Astrocyte of the spinal cord (primary cell): ENCODE results near the gene PEA15.

ENCODE experiments used
- DNase-seq: peaks from one replicate; pipeline ENCODE4 v3.0.0; 2011; ENCODE audit warnings: low read depth, low spot score
- H3K4me3 ChIP-seq: 2 replicates; pipeline ENCODE4 v1.5.1; 2011; ENCODE audit warnings: low read depth, mild to moderate bottlenecking, low read length, moderate library complexity
- in situ Hi-C: cut with HindIII; loops from 2 replicates; pipeline ENCODE4 v1.10.0; 2017; ENCODE audit warnings: low sequenced_read_pairs
- TF ChIP-seq, protein P1 (sequence below): IDR thresholded peaks from 2 replicates; pipeline ENCODE4 v1.5.1; 2012; ENCODE audit warnings: low read depth, mild to moderate bottlenecking, low read length, inconsistent platforms

Gene PEA15

DNA sequence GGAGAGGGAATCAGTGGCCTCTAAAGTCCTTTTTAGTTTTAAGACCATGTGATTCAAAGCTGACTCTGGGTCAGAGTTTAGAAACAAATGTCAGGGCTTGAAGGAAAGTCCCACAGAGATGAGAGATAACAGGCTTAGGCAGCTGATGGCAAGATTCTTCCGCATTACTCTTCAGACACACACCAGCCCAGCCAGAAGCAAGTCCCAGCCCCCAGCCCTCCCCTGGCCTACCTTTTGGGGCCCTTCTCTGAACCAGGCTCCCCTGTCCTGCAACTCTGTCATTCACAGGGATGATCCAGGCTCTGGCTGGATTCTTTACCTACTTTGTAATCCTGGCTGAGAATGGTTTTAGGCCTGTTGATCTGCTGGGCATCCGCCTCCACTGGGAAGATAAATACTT, 28.0 kb upstream of the PEA15 start:
- in situ Hi-C loops, result no loop called here
- DNase-seq, result no peak
- H3K4me3 ChIP-seq, result no peak overlapping the region
- TF ChIP-seq, protein P1, sequence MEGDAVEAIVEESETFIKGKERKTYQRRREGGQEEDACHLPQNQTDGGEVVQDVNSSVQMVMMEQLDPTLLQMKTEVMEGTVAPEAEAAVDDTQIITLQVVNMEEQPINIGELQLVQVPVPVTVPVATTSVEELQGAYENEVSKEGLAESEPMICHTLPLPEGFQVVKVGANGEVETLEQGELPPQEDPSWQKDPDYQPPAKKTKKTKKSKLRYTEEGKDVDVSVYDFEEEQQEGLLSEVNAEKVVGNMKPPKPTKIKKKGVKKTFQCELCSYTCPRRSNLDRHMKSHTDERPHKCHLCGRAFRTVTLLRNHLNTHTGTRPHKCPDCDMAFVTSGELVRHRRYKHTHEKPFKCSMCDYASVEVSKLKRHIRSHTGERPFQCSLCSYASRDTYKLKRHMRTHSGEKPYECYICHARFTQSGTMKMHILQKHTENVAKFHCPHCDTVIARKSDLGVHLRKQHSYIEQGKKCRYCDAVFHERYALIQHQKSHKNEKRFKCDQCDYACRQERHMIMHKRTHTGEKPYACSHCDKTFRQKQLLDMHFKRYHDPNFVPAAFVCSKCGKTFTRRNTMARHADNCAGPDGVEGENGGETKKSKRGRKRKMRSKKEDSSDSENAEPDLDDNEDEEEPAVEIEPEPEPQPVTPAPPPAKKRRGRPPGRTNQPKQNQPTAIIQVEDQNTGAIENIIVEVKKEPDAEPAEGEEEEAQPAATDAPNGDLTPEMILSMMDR, result no peak

DNA sequence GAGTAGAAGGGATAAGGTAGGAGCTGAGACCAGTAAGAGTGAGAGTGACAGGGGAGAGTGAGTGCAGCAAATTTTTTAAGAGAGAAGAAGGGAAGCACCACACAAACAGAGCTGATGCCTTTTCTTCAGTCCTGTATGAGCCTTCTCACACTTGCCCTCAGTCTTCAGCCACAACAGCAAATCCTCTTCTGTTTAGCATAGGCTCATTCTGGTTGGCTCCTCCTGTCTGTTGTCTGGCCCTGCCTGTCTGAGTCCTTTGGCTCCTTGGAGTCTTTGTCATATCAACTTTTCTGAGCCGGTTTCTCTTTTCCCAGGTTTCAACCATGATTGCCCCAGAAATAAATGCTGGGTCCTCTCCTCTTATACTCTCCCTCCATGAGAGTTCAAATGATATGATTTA, 27.5 kb upstream of the PEA15 start:
- DNase-seq, result no peak
- H3K4me3 ChIP-seq, result no peak overlapping the region
- in situ Hi-C loops, result no loop called here
- TF ChIP-seq, protein P1, result no peak

DNA sequence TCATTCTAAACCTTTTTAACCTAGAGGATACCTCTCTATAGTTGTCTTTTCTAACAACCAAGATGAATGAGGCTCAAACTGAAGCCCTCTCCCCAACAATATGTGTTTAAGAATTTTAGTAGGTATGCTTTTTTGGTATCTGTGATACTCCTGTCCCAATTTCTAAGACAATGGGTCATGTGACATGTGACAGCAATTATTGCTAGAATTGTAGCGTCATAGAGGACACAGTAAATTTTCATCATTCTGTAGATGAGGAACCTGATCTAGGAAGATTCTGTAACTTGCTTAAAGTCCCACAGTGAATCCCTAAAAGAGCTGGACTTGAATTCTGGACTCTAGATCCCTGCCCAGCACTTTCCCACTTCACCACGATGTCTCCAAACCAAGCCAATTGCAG, 26.5 kb upstream of the PEA15 start:
- no peak for DNase-seq
- H3K4me3 ChIP-seq, result no peak overlapping the region
- TF ChIP-seq, protein P1, result no peak
- in situ Hi-C loops, result no loop called here

DNA sequence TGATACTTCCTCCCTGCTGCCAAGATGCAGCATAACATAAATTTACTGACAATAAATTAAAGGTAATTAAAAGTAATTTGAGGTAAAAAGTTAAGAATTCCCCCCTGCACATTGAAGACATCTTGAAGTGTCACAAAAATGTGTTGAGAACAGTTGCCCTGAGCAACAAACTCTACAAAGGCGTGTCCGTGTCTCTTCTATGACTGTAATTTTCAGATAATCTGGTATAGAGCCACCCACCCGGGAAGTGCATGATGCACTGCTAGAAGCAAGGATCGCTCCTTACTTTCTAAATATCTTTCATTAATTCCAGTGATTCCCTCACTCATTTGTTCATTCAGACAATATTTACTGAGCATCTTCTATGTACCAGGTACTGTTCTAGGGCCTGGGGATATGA, 25.8 kb upstream of the PEA15 start:
- DNase-seq, result no peak
- no peak overlapping the region for H3K4me3 ChIP-seq
- in situ Hi-C loops, result no loop called here
- TF ChIP-seq, protein P1, result no peak

DNA sequence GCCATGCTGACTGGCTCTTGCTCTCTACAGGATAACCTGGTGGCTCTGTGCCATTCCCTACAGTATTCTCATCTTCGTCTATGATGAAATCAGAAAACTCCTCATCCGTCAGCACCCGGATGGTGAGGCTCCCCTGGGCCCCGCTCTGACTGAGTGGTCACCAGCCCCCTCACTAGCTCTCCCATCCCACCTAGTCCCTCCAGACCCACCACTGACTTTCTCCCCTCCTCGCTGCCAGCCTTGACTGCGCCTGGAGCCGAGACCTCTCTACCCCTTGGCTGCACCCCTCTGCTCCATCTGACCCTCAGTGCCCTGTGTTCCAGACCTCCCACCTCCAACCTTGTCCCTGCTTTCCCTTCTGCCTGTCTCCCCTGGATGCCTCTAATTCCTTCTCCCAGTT, 18.9 kb upstream of the PEA15 start:
- TF ChIP-seq, protein P1, result no peak
- in situ Hi-C loops, result no loop called here
- no peak for DNase-seq
- H3K4me3 ChIP-seq, result no peak overlapping the region

DNA sequence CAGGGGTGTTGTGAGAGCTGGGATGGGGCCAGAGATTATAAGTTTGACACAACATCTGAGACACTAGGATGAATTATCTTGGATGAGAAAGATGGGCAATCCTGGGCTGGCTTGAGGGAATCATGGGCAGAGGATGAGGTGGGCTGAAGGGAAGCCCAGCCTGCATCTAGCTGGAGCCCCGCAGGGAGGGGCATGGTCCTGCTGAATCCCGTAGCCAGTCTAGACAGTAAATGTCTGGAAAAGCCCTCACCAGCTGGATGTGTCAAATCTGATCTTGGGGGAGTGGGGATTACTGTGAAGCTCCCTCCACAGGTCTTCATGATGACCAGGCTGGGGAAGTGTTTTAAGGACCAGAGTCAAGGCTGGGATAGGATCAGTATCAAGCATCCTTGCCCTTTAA, 18.5 kb upstream of the PEA15 start:
- in situ Hi-C loops, result no loop called here
- no peak overlapping the region for H3K4me3 ChIP-seq
- TF ChIP-seq, protein P1, result no peak
- DNase-seq, result no peak

DNA sequence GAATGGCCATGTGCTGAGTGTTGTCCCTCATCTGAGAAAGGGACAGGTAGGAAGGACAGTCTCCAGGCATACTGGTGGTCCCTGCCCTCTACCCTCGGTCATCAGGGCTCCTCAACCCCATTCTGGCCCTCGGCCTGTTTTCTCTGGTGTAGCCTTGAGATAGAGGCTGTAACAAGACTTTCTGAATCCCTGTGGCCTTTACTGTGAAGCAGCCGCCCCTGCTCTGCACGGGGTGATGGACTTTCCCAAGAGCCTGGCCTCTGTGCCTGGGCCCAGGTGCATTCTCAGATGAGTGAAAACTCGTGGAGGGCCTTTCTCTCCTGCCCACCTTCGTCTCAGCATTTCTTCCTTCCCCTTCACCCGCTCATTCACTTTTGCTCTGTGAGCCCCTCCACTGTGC, 17.8 kb upstream of the PEA15 start:
- TF ChIP-seq, protein P1, result no peak
- no peak overlapping the region for H3K4me3 ChIP-seq
- in situ Hi-C loops, result no loop called here
- no peak for DNase-seq
